Measurements from ENCODE around the gene PCDHGA2.

- no peak for TF ChIP-seq CTCF (conservative IDR thresholded peaks at IDR 0.05; ENCODE audit: low read depth, low read length)
- TF ChIP-seq EZH2 (IDR thresholded peaks at IDR 0.05; ENCODE audit: low read length, unreplicated experiment): no peak
- no peak for TF ChIP-seq EZH2phosphoT487 (IDR thresholded peaks at IDR 0.05; ENCODE audit: borderline replicate concordance, low read length)
Observed at GRCh38 chr5:141355641-141356040, 17.1 kb downstream of the PCDHGA2 start.
